GM18907 (cell line): ENCODE results near the gene DQX1.

Experiments
- ATAC-seq: cut with Tn5 transposase; IDR thresholded peaks from one replicate; pipeline ENCODE4 v1.9.1; 2021; ENCODE audit warnings: mild to moderate bottlenecking, moderate library complexity; ENCODE audit not compliant: unreplicated experiment

DQX1 gene

DNA sequence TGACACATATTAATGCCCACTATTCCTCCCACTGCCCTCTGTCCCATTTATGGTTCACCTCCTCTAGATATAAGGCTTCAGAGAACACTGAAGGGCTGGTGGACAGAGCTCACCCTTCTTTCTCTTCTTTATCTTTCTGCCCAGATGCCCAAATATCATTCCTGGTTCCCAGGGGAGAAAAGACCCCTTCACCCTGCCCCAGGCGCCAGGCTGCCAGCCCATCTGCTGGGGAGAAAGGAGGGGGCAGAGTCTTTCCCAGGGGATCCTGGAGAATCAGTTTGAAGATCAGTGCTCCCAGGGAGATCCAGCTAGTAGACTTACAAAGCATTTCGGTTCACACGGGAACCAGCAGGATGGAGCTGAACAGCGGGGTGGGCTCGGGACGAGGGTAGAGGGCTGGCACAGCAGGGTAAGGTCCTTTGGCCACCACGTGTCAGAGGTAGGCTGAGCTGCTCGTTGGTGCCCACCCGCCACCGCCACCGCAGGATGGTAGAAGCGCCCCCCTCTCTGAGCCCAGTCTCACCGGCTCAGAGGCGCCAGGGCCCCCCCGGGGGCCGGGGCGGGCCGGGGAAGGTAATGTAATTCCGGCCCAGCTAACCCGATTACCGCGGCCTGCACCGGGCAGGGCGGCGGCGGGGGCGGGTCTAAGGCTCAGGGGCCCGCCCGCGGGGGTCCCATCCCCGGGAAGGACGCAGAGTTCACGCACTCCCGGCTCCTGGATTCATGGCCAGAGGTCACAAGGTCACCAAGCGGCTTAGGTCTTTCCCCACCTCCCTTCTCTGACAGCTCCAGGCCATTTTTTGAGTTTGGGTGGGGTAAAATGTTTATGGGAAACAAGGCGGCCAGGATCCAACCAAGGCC is 13.1 kb downstream of the DQX1 start:
- no peak for ATAC-seq

DNA sequence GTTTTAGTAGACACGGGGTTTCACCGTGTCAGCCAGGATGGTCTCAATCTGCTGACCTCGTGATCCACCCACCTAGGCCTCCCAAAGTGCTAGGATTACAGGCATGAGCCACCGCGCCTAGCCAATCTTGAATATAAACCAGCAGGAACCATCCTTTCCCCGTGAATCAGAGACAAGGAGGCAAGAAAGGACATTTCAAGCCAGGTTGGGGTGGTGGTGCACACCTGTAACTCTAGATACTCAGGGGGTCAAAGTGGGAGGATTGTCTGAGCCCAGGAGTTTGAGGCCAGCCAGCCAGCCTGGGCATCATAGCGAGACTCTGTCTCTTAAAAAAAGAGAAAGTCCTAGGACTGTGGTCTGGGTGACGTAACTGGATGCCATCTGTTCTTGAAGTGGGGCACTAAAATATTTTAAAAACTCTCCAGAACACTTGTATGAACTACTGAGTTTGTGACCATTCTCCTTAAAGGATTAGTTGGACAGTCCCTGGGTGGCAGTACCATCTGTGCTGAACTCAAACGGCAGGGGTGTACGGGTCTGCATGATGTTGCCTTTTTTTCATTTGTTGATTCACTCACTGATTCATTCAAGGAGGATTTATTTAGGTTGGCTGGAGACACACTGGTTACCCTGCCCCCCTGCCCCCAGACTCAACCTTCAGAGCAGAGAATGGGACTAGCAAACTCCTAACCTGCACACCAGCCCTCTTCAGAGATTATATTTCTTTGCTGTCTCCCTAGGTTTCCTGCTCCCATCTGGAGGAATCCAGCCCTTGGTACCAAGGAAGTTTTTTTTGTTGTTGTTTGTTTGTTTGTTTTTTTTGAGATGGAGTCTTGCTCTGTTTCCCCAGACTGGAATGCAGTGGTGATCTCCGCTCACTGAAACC is 14.7 kb downstream of the DQX1 start:
- ATAC-seq, result no peak

DNA sequence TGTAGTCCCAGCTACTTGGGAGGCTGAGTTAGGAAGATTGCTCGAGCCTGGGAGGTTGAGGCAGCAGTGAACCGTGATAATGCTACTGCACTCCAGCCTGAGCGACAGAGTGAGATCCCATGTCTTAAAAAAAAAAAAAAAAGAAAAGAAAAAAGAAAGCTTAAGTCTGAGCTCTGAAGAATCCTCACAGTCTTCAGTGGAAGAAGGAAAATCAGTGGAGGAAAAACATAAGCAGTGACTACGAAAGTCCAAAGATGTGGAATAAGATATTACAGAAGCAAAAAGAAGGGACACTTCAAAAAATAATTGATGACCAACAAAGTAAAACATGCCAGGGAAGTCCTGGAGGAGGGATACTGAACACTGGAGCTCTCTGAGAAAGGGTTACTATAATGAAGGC is 15.8 kb downstream of the DQX1 start:
- no peak for ATAC-seq

DNA sequence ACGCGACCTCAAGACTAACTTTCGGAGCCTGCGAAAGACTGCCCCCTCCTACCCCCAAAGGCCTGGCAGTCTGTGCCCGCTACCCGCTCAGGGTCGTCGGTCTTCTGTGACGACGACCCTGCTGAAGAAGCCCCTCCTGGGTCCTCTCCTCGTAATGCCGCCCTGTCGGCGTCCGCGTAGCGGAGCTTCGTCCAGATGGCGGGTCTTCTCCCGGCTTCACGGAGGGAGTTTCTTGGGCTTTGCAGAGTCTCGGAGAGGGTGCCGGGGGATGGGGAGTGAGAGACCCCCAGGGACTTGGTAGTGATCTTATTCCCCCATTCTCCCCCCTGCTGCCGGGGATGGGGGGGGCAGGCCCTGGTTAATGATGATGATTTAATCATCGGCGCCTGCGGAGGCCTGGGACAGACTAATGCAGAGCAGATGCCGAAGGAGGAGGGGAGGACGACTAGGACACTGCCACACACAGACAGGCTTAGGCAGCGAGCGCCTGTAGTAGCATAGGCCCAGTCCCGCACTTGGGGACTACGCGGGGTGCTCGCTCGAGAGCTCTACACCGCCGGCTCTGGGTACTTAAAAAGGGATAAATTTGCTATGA is 18.0 kb downstream of the DQX1 start:
- ATAC-seq, result peak; percentile 21

DNA sequence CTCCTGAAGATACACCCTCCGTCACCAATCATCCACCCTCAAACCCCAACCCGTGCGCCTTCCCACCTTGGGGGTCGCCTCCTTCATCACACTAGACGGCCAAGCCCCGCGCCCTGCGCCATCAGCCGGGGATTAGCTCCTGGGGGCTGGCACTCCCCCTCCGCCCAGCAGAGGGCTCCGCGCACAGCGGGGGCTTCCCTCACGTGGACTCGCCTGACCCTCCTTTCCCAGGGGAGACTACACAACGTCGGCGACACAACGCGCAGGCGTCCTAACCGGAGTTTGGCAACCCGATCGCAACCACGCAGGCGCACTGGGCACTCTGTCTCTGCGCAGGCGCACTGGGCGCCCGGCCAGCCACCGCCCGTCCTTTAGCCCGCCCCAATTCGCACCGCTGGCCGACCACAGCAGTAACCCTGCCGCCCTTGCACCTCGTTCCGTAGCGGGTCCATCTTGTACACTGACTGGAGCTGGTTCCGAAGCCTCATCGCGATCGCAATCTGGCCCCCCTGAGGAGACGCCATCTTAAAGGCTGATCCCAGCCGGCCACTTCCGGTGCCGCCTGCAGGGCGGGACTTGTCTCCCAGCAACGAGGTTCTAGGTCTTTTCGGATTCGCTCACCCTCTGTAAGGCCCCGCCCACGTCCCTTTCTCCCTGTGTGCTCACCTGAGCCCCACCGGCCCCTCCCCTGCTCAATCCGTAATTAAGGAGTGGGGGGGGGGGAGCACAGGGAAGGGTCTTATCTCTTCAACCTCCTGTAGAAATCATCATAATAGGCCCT is 18.7 kb downstream of the DQX1 start, which contains the start of gene PCGF1:
TSS of gene PCGF1 (minus strand) at position 551 of the 781 bp plus-strand sequence. CDS start at position 524, 27 bp downstream.
- ATAC-seq, result peak; percentile 93

DNA sequence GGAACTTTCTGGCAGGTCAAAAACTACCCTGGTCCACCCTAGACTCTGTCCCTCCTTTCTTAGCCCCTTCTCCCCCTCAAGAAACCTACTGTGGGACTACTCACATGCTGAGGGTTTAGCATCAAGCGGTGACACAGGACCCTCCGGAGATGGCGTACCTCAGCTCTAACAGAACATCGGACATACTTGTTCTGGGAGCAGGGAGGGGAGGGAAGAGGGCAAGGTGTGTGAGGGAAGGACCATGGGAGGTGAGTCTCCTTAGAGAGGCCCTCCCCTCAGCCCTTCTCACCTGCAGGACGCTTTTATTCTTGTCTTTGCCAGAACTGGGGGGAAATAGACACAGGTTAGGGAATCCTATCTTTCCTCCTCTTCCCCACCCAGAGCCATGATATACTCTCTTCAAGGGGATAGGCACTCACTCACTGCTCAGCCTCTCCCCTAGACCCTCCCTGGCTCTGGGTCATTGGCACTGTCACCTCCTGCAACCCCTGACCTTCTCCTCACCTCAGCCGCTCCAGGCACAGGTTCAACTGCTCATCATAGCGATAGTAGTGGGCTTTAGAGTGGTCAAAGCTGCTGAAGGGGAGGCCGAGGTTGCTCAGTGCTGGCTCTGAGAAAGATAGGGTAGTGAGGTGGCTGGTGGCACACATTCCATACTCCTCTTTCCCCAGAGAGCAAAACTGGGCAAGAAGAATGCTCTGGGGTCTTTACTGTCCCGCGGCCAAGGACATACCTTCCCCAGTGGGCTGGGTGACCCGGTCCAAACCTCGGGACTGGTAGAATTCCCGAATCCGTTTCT is 20.4 kb downstream of the DQX1 start:
- ATAC-seq, result no peak

DNA sequence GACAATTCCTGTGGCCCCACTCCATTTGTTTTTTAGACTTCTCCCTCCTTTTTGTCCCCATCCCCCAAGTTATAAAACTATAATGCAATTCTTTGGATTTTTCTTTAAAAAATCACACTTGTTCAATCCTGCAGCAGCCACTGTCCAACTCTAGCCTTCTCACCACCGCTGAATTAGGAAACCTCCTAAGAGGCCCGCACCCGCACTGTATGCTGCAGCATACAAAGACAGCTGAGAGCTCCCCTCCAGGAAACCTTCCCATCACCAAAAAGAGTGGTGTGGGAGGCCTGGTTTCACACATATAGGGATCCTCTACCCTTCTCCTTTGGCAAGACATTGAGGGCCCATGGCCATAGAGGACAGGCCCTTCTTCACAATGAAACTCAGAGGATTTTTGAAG is 21.4 kb downstream of the DQX1 start:
- ATAC-seq, result no peak

DNA sequence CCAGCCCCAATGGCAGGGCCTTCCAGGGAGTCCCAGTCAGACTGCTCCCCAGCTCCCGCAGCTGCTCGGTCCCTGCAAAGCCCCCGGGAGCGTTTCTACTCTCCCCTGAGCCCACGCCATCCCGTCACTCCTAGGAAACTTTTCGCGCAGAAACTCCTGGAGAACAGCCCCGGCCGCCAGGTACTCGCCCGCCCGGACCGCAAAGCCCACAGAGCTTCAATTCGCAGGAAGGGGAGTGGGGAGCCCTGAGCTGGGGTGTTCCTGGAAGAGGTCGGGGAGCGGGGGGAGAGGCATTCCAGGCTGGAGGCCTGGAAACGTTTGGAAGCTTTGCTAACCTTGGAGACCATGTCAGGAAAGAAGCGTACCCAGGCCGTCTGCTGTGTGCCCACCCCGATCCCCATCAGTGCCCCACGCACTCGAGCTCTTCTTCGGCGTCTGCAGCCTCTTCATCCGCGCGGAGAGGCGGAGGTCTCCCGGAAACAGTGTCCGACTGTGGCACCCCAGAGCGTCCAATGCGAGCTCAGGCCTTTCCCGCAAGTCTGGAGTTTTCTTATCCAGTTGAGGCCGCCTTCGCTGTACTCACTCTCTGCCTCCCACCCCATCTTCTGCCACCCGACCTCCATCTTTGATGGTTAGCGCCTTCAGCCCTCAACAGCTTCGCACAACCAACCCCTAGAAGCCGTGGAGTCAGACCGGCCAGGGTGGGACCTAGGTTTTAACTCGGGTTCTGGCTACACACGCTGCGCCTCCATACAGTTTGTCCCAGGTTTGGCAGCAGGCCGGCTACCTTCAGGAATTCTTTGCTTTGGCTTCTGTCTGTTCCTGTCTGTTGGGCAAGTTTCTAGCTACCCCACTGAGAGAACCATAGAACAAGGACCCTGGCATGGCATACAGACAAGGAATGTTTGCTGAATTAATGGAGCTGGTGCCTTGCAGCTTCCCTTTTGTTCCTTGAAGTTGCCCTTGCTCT is 22.2 kb downstream of the DQX1 start:
- ATAC-seq, result no peak

DNA sequence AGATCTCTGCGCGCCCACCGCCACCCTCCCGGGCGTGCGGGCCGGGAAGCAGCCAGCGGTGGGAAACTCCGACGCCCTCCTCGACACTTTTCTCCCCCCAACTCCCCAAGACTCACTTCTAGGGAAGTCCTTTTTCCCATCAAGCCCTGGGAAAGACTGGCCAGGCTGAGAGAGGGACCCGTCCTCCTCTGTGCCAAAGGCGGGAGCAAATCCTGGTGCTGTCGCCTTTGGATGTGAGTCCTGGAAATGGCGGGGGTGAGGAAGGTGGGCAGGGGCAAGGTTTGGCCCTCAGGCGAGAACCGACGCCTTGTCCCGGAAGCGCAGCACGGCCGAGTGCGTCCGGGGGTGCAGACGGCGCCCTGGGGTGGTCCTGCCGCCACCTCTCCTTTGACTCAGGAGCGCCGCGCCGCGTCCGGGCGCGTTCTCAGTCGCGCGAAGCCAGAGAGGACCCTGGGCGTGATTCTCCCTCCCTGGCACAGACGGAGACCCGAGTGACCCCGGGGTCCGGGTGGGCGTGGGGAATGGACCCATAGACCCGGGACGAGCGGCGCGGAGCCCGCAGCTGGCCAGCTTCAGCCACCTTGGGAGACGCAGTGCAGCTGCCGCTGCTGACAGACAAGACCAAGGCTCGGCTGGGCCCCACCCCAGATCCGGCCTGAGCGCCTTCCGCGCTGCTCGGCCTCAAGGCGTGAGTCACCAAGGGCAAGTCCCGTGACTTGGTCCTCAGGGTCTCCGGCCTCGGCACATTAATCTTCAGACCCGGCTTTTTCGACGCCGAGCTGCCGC is 23.1 kb downstream of the DQX1 start:
- ATAC-seq, result peak; percentile 38

DNA sequence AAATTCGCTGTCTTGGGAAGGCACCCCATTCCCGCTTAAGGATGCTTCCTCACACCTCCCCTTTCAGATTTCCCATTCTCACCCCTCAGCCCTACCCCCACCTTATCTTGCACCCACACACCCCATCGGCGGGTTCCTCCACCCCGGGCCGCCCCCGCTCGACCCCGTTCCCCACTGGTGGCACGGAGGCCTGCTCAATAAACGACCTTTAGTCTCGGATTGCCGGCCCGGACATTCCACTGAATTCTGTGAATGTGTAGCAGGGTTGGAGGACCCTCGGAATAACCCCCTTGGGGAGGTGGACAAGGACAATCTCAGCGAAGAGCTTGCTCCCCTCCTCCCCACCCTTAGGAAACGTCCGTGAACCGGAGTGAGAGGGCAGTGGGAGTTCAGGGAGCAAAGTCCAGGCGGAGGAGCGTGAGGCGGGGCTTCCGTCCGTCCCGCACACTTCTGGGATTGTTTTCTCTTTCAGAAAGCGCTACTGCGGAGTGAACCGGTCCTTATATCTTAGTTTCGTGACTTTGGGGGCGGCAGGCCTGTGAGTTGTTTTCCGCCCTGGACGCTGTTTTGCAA is 23.8 kb downstream of the DQX1 start:
- no peak for ATAC-seq

DNA sequence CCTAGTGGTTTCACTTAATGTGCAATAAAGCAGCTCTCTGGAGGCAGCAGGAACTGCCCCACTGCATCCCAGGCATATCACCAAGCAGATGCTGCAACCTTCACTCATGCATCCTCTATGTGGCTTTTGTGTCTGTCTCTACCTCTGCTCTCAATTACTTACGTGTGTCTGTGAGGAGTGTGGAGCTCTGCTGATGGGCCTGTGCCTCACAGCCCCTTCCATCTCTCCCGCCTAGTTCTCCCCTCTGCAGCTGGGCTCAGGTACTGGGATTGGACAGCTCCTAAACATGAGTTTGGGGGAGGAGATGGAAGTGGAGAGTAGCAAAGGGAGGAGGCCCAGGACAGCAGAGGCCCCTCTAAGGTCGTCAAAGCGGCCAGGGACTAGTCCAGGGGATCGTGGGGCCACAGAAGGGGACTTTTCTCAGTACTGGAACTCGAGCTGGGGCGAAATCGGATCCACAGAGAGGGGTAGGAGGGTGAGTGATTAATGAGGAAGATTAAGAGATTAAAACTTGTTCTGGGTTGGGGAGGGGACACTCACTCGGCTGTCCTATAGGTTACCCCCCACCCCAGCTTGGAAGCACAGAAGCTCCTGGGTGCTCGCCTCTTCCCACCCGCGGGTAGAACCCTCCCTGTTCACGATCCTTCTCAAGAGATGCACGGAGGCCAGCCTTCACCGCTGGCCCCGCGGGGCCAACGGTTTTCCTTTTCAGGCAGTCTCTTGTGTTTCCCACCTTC is 24.5 kb downstream of the DQX1 start:
- ATAC-seq, result no peak

DNA sequence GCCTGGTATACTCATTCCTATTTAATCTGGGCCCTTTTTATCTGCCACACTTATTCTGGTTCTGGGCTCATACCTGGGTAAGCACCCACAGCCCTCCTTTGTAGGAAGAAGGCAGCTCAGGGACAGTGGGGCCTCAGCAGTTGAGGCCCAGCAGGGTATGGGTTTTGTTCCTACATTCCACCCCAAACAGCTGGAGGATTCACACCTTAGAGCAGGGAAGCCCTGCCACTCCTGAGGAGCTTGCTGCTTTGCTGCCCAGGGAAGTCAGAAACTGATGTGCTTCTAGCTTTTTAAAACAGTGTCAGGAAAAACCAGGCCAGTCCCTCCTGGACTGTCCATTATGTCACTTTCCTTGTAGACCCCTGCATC is 25.5 kb downstream of the DQX1 start:
- no peak for ATAC-seq

DNA sequence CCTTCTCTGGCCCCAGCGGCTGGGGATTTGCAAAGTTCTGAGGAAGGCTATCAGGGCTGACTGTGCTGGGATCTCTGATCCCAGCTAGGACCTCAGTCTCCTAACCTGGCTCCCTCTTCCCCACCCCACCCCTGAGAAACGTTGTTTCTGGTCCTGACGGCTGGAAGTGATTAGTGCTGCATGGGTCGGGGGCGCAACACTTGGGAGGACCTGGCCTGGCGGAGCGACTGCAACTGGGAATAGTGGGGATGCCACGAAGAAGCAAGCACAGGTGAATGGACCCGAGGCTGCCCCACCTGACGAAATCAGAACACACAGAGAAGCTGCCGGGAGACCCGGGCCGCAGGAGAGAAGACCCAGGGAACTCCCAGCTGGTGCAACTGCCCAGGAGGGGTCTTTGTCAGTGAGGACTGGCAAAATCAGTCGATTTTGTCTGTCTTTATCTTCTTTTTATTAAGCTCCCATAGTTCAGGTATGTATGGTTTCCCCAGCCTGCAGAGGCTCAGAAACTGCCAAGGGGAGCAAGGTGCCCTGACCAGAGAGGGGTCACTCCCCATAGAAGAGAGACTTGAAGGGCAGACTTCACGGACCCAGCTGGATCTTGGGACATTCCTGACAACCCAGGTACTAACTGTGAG is 26.0 kb downstream of the DQX1 start:
- no peak for ATAC-seq

DNA sequence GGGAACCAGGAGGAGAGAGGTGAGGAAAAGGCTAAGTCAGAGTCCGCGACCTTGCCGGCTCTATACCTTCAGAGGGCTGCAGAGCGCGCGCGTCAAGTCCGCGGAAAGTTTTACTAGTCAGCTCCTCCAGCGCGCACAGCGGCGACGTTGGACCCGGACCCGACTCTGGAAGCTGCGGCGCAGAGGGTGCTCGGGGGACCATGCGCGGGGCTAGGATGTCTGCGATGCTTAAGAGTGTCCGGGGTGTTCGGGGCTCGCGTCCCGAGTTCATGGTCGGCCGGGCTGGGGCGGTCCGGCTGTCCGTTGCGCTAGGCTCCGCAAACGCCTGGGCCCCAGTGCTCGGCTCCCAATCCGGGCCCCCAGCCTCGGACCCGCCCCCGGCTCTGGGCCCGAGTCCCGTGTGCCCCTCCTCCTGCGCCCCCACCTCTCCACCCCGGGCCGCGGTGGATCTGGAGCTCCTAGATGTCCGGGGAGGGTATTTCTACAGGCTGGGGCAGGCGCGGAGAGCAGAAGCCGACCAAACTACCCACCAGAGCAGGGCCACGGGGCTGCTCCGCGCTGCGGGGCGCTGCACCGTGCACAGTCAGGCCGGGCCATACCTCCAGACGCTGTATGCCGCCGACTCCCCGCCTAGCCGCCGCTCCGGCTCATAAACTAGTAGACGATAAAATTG is 26.6 kb downstream of the DQX1 start, which contains the start of gene LBX2:
TSS of gene LBX2 (minus strand) at position 337 of the 673 bp plus-strand sequence. CDS start at position 271, 66 bp downstream.
- ATAC-seq, result no peak

DNA sequence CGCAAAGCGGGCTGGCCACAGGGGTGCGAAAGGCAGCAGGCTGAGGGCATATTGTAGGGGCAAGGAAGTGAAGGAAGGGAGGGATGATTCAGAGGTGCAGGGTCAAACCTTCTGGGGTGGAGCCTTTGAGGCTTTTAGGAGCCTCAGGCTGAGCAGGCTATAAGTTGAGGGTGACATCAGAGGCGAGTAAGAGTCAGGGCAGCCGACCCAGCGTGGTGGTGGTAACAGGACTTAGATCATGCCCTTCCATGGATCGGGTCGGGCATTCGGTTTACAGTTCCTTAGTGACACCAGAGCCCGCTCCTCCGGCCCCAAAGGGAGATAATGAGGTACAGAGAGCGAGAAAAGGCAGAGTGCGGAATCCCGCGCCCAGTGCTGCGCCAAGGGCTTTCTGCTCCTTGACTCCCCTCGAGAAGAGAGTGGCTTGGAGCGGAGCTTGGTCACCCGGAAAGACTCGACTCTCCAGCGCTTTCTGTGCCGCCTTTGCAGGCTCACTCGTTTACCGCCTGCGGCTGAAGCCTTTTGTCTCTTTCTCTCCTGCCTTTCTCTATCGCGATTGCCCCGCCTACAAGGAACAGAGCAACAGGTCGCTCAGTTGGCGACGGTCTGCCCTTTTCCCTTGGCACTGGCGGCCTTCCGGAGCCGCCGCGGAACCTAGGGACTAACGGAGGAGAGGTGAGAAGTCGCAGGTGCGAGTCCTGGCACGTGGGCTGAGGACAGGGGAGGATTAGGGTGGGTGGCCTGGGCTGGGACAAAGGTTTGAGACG is 27.3 kb downstream of the DQX1 start:
- no peak for ATAC-seq
